ENCODE data around the gene AMBRA1.

AMBRA1 gene

GRCh38 chr11:46593550-46594373 is at the start of gene AMBRA1:
TSS of gene AMBRA1 (minus strand) at chr11:46594023. CDS start at chr11:46548380, 45,643 bp downstream.
- DNase-seq = peak; percentile 87

GRCh38 chr11:46643531-46643930 is 49.7 kb upstream of the AMBRA1 start:
- no peak for DNase-seq

- DNase-seq = no peak
Observed at GRCh38 chr11:46642627-46643335, 49.0 kb upstream of the AMBRA1 start.

- DNase-seq = no peak
Observed at GRCh38 chr11:46641639-46642038, 47.8 kb upstream of the AMBRA1 start.

GRCh38 chr11:46640036-46640788 is 46.4 kb upstream of the AMBRA1 start:
- DNase-seq = no peak

- no peak for DNase-seq
Observed at GRCh38 chr11:46639197-46639839, 45.5 kb upstream of the AMBRA1 start.

GRCh38 chr11:46637546-46637945 is 43.7 kb upstream of the AMBRA1 start:
- no peak for DNase-seq

- no peak for DNase-seq
Observed at GRCh38 chr11:46635557-46636139, 41.8 kb upstream of the AMBRA1 start.

GRCh38 chr11:46633291-46634217 is 39.7 kb upstream of the AMBRA1 start:
- no peak for DNase-seq

GRCh38 chr11:46632502-46632901 is 38.7 kb upstream of the AMBRA1 start:
- DNase-seq = no peak

GRCh38 chr11:46631676-46632075 is 37.9 kb upstream of the AMBRA1 start:
- no peak for DNase-seq

- DNase-seq = no peak
Observed at GRCh38 chr11:46630237-46630636, 36.4 kb upstream of the AMBRA1 start.

GRCh38 chr11:46628961-46629360 is 35.1 kb upstream of the AMBRA1 start:
- DNase-seq = no peak

GRCh38 chr11:46625406-46625805 is 31.6 kb upstream of the AMBRA1 start:
- no peak for DNase-seq

GRCh38 chr11:46618837-46619236 is 25.0 kb upstream of the AMBRA1 start:
- DNase-seq = no peak

GRCh38 chr11:46617972-46618314 is 24.1 kb upstream of the AMBRA1 start:
- DNase-seq = no peak

- DNase-seq = peak; percentile 85
Observed at GRCh38 chr11:46617134-46617971, 23.5 kb upstream of the AMBRA1 start, which contains the start of the genes ATG13 and HARBI1. TSS of gene ATG13 (plus strand) at chr11:46617553. CDS start at chr11:46644292, 26,739 bp downstream. TSS of gene HARBI1 (minus strand) at chr11:46617227. CDS start at chr11:46616237, 990 bp downstream.

- no peak for DNase-seq
Observed at GRCh38 chr11:46616551-46617133, 22.8 kb upstream of the AMBRA1 start.

- no peak for DNase-seq
Observed at GRCh38 chr11:46615756-46616155, 21.9 kb upstream of the AMBRA1 start.

- DNase-seq = no peak
Observed at GRCh38 chr11:46612326-46612725, 18.5 kb upstream of the AMBRA1 start.
